GM18526 (cell line): ENCODE data around the gene IQGAP3.

Source experiments
- POLR2A ChIP-seq: IDR thresholded peaks from 3 replicates; pipeline ENCODE4 v1.6.1; 2011; ENCODE audit not compliant: insufficient read length; ENCODE audit errors: extremely low read depth

The IQGAP3 gene

DNA sequence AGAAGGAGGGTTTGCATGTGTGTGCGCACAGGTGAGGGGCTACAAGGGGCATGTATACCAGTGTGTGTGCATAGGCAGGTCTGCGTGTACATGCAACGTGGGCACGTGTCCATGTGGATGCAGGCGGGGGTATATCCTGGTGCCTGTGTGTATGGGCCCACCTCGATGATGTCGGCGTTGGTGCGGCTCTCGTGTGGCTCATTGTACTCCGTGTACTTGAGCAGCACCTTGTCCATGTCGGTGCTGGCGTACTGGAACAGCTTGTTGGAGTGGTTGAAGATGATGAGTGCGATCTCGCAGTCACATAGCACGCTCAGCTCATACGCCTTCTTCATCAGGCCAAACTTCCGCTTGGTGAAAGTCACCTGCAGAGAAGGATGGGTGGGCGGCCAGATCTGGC is 90.1 kb downstream of the IQGAP3 start:
- TF ChIP-seq POLR2A: no peak

- TF ChIP-seq POLR2A: no peak
These were observed 90.8 kb downstream of the IQGAP3 start for GRCh38 chr1:156481527-156481926.

DNA sequence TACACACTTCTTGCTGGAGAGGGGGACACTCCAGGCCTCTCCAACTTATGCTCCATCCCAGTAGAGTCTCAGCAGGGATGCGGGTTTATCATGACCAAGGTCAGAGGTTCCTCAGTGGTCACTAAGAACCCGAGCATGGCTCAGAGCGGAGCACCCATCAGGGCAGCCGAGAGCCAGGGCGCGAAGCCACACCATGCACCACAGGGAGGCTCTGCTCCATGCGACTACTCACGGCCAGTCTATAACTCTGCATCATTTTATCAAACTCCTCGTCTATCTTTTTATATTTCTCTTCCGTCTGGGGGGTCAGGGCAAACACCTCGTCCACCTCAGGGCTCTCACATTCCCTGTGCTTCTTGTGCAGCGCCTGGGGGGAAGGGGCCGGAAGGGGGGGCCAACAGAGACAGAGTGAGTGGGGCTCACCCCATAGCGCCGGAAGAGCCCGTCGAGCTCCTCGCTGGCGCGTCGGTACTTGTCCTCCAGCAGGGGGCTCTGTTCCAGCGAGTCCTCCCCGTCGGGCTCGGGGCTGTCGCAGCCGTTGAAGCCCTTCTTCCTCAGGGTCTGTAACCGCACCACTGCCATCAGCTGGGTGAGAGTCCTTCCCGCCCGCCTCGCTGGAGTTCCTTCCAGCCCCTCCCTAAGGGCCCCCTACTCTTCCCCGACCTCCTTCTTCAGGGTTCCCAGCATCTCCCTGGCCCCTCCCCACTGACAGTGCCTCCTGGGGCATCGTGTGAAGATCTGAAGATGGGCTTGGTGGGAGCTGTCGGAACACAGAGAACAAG is 91.8 kb downstream of the IQGAP3 start:
- TF ChIP-seq POLR2A: no peak

DNA sequence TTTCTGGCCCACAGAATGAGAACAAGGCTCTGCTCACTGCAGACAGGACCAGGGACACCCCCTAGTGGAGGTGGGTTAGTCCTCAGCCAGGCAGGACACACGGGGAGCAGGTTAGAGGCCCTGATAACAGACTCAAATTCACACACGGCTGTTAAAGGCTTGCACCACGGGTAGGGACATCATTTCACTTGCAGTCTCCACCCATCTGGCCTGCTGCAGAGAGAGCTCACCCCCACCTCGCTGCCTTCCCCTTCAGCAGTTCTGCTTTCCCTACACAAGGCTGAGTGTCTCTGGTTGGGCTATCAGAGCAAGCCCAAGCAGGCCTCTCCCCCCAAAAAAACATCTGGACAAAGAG is 92.4 kb downstream of the IQGAP3 start:
- no peak for TF ChIP-seq POLR2A

DNA sequence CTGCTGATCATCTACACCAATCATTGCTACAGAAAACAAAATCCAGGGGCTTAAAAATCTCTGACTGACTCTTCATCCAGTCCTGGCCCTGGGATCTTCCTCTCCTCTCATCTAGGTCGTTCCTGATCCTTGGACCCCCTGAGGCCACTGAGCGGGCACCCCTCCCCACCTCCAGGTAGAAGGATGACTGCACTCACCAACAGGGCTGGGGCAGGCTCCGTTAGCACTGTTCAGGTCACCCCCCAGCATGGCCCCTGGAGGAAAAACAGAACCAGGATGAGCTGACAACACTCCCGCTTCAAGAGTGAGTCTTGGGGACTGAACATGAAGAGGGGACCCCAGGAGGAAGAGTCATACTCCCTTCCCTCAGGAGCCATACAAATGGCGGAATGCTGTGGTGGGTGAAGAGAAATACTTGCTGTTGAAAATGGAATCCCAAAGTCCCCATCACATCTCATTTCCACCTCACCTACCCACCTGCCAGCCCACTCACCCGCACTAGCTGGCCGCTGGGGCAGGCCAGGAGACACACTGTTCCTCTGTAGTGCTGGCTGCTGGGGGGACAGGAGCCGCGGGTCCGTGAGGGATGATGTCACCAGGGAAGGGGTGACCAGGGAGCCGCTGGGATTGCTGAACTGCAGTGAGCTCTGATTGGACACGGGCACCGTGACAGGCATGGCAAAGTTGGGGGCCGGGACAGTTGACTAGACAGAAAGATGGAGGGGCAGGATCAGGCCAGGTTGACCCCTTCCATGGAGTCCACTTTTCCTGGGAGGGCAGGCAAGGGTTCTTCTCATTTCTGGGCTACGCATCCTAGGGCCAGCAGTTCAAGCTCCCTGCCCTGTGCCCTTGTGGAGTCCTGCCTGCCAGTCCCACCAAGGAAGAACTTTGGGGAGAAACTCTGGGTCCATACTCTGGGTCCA is 93.0 kb downstream of the IQGAP3 start:
- no peak for TF ChIP-seq POLR2A

DNA sequence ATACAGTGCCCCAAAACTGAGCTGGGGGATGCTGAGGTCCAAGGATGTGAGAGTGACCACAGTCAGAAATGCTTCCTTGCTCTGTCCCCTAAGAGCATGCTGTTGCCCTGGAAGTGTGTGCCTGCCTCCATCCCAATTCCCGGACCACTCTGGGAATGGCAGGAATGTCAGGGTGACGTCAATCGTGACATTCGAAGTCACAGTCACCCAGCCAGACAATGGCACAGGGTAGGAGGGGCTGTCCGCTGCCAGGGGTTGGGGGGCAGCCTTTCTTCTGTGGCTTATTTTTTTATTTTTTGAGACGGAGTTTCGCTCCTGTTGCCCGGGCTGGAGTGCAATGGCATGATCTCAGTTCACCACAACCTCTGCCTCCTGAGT is 94.1 kb downstream of the IQGAP3 start:
- TF ChIP-seq POLR2A: no peak

DNA sequence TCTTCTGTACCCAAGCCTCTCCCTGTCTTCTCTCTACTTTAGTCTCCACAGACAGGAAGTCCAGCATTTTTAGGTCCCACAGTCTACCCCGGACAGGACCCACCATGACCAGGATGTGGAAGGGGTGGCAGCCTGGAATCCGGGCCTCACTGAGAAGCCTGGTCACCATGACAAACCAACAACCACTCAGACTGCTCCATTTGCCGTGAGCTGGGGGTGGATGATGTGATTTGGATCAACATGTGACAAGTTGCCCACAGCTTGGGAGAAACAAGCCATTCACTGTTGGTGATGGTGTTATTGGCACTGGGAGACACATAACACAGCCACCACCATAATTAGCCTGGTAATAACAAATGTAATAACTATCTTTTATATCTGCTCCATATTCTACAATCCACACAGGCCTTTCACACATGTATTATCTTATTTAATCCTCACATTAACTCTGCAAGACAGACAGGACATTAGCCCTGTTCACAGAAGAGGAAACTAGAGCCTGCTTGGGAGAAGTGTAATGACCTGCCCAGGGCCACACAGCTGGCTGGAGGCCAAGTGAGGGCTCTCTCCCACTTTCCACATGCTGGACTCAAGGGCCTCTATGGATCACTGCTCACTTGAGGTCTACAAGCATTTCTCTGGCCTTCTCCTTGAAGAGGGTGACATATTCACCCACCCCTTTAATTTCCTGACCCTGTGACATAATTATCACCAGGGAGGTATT is 94.7 kb downstream of the IQGAP3 start:
- TF ChIP-seq POLR2A: no peak

DNA sequence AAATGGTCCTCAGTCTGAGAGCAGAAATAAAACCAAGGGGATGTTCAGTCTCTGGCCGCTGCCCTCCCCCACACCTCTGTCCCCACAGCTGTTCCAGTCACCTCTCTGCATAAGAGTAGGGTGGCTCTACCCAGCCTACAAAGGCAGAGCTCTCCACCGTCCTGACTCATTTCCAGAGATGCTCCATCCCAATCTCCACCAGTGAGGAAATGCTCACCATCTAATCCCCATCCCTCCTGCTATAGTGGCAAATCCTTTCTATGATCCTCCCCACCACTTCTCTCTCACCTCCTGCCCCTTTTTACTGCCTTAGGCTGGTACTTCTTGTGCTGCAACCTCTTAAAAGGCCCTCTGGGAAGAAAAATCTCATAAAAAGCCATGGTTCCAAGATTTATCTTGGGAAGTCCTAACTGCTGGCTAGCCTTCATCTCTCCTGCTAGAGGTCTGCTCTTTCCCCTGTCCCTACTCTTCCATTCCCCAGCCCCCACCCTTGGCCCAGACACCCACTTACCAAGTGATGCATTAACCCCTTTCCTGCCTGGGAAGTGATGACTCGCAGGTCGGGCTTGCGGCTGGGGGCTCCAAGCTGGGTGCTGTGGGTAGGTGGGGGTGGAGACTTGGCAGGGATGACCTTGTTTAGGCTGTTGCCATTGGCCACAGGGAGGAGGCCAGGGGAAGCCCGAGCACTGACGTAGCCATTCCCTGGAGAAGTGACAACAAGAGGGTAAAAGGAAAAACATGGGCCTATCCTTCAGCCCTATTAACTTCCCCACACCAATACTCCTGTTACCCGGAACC is 95.7 kb downstream of the IQGAP3 start:
- TF ChIP-seq POLR2A: no peak

DNA sequence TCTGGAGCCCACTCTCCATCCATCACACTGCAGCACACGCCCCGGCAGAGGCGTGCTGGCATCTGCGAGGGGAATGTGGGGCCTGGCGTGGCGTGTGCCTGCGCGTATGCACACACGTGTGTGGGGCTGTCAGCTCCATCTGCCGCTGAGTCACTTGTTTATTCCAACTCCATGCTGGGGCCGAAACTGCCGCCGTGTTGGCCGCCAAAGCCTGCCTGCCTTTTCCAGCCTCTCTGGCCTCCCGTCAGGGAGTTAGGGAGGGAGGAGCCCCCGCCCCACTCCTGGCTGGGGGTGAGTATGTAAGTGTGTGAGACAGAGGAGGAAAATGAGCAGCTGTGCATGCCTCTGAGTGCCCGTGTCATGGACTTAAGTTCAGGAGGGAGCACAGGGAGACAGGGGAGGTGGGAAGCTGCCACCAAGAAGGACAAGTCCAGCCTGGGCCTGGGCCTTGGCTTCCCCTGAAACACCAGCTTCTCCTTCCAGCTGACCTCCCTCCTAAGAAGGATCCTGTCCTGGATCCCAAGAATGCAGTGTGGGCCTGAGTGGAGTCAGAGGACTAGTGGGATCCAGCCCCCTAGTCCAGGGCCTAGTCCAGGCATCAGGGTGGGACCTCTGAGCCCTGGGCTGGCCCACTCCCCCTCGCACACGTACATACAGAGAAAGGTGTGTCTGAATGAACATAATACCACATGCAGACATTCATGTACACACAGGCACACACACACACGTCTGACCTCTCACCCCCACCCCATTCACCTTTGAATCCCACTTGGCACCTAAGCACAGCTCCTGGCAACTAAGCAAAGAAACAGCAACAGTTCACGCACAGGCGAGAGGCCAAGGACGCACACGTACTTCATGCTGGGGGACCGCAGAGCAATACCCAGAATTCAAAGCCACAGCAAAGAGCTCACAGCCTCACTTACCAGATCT is 96.5 kb downstream of the IQGAP3 start:
- TF ChIP-seq POLR2A: no peak
